ENCODE measurements around the gene GALR1.
"Not testable (repeated sequence)": the region's sequence is repeated elsewhere in the genome, so short reads cannot be mapped to it uniquely, and the experiment has no call there.

The GALR1 gene

GRCh38 chr18:77250501-77250925 is 865 bp downstream of the GALR1 start:
- FAIRE-seq: no peak
- DNase-seq (ENCODE audit: low spot score): no peak

DNA sequence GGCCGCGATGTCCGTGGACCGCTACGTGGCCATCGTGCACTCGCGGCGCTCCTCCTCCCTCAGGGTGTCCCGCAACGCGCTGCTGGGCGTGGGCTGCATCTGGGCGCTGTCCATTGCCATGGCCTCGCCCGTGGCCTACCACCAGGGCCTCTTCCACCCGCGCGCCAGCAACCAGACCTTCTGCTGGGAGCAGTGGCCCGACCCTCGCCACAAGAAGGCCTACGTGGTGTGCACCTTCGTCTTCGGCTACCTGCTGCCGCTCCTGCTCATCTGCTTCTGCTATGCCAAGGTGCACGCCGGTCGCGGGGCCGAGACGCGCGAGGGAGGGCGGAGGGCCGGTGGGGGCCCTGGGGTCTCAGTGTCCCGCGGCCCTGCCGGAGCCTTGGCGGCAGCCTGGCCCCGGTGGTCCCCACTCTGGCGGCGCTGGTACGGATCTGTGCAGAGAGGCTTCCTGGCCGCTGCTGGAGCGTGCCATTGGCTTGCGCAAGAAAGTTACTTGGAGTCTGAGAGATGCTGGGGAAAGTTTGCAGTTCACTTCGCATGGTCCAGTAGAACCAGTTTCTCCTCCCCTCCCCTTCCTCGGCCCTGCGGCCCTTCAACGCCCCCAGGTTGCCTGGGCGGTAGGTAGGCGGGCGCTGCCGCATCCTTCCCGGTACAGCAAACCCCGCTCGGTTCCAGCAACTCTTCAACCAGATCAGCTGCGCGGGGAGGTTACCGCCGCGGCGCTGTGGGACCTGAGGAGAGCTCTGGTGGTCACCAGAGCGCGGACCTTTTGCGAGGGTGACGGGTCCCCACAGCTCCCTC is 1.5 kb downstream of the GALR1 start:
- no peak for DNase-seq (ENCODE audit: low spot score)
- no peak for FAIRE-seq

DNA sequence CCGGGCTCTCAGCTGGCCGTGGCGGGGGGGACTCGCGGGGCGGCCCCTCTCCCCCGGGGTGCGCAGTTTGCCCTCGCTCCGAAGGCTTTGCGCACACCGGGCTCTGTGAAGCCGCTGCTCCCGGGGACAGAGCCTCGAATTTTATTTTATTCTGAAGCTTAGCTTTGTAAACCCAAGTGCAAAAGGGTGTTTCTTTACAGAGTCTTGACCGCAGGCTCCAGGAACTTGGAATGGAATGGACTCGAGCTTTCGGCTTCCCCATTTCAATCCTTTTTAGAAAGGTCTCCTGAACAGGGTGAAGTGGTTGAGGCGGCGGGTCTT is 2.0 kb downstream of the GALR1 start:
- no peak for DNase-seq (ENCODE audit: low spot score)
- no peak for FAIRE-seq

GRCh38 chr18:77254711-77255405 is 5.2 kb downstream of the GALR1 start:
- no peak for FAIRE-seq
- no peak for DNase-seq (ENCODE audit: low spot score)

DNA sequence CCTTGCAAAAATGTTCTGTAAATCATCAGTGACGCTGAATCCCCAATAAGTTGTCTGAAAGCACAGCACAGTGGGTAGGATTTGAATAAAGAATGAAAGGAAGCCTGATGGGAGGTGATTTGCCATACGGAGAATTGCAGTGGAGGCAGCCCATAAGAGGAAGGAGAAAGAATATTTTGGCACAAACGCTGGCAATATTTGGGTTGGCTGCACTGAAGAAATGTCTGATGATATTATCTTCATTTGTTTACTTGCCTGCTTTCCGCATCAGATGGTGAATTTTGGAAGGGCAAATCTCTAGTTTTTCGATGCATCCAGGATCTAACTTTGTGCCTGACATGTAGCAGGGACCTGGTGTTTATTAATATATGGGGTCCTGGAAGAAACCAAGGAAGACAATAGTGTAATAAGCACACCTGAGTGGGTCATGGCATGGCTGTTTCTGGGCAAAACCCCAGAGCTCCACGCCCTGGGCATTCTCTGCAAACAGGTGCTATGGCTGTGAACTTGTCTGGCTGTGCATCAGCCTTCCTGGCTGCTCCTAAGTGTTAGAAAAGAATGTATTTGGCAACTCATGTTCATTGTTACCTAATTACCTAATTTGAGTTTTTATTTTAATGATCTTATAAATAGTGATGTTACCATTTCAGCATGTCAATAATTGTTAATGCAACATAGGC is 5.9 kb downstream of the GALR1 start:
- FAIRE-seq: no peak

GRCh38 chr18:77262643-77263465 is 13.2 kb downstream of the GALR1 start:
- FAIRE-seq: no peak
- DNase-seq (ENCODE audit: low spot score): no peak

More for the DNA sequence above, 5.9 kb downstream of the GALR1 start:
- no peak for DNase-seq (ENCODE audit: low spot score)

- no peak for DNase-seq (ENCODE audit: low spot score)
- no peak for FAIRE-seq
Observed at GRCh38 chr18:77263466-77263763, 13.8 kb downstream of the GALR1 start.

- FAIRE-seq: no peak
- no peak for DNase-seq (ENCODE audit: low spot score)
Observed at GRCh38 chr18:77267969-77268368, 18.3 kb downstream of the GALR1 start.

DNA sequence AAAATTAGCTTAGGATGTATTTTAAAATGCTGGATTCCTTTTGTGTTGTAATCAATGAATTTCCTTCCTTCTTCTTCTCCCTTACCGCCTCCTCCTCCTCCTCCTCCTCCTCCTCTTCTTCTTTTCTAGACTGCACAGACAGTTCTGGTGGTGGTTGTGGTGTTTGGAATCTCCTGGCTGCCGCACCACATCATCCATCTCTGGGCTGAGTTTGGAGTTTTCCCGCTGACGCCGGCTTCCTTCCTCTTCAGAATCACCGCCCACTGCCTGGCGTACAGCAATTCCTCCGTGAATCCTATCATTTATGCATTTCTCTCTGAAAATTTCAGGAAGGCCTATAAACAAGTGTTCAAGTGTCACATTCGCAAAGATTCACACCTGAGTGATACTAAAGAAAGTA is 18.8 kb downstream of the GALR1 start:
- no peak for FAIRE-seq

GRCh38 chr18:77271576-77272481 is 22.2 kb downstream of the GALR1 start:
- DNase-seq (ENCODE audit: low spot score): no peak
- FAIRE-seq: no peak

More for the DNA sequence above, 18.8 kb downstream of the GALR1 start:
- no peak for DNase-seq (ENCODE audit: low spot score)

DNA sequence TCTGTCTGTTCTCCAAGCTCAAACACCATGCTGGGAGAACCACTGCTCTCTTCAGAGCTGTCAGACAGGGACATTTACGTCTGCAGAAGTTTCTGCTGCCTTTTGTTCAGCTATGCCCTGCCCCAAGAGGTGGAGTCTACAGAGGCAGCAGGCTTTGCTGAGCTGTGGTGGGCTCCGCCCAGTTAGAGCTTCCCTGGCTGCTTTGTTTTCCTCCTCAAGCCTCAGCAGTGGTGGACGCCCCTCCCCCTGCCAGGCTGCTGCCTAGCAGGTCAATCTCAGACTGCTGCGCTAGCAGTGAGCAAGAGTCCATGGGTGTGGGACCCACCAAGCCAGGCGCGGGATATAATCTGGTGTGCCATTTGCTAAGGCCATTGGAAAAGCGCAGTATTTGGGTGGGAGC is 41.2 kb downstream of the GALR1 start:
- not testable (repeated sequence) for DNase-seq (ENCODE audit: low spot score); FAIRE-seq

GRCh38 chr18:77298172-77298571 is 48.5 kb downstream of the GALR1 start:
- no peak for FAIRE-seq
- DNase-seq (ENCODE audit: low spot score): no peak

DNA sequence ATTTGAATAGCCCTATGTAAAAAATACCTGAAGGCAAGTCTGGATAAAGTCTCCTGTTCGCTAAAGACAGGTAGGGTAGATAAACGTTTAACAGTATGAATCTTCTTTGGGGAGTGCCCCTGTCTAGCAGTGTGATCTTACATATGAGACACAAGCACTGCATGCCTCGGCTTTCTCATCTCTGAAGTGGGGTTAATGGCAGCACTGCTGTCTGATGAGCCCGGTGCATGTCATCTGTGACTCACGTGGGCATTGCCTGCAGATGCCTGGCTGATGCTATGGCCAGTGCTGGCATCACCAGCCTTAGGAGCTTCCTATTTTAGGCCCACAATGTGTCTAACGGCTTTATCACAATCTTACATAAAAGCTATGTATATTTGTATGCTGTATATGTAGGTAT is 50.1 kb downstream of the GALR1 start:
- DNase-seq (ENCODE audit: low spot score) (no peak), FAIRE-seq (no peak)

- FAIRE-seq (no peak), DNase-seq (ENCODE audit: low spot score) (no peak)
Observed at GRCh38 chr18:77300579-77300978, 50.9 kb downstream of the GALR1 start.

DNA sequence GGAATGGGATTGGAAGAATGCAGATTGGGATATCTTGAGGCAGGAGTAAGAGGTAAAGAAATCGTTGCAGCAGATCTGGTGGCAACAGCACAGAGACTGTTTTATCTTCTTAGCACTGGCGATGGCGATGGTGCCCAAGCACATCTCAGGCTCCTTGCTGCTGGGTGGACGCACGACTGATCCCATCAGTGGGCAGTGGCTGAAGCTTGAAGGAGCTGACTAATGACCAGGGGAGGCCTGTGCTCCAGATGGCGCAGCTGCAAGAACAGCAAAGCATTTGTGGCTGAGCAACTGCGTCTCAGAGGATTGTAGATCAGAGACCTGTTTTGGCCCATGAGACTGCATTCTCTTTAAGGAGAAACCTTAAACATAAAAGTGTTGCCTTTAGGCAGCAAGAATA is 54.6 kb downstream of the GALR1 start:
- DNase-seq (ENCODE audit: low spot score) (no peak), FAIRE-seq (no peak)

- no peak for FAIRE-seq
- no peak for DNase-seq (ENCODE audit: low spot score)
Observed at GRCh38 chr18:77305676-77306075, 56.0 kb downstream of the GALR1 start.

- no peak for FAIRE-seq
- no peak for DNase-seq (ENCODE audit: low spot score)
Observed at GRCh38 chr18:77308216-77308615, 58.6 kb downstream of the GALR1 start.

DNA sequence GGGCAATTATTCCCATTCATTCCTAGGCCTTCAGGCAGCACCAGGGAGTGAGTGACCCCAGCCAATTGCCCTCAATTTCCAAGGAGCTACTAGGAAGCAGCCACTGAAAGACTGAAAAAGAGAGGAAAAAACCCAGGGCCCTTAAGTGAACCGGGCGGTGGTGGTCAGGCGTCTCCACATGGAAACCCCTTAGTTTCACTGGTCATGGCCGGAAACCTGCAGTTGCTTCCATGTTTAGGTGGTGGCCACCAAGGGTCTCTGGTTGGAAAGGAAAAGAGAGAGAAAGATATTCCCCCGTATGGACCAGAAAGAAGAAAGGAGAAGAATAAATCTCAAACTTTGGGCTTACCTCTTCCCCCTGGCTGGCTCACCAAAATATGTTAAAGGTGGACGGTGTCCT is 64.9 kb downstream of the GALR1 start:
- FAIRE-seq (no peak), DNase-seq (ENCODE audit: low spot score) (no peak)

GRCh38 chr18:77314952-77315351 is 65.3 kb downstream of the GALR1 start:
- FAIRE-seq: no peak
- no peak for DNase-seq (ENCODE audit: low spot score)

DNA sequence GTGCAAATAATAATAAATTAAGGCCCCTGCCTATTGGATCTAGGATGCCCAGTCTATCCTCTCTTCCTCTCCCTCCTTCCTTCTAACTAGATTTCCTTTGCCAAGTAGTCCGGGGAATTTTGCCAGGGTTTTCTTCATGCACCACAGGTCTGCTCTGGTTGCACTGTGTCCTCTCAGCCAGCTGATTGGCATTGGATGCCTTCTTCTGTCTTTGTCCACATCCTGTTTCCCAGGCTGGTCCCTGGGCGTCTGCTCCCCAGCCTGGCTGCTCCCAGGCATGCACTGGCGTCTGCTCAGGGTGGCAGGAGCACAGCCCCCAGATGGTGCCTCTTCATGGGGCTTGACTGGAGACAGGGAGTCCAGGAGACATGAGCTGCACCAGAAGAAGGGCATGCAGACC is 66.4 kb downstream of the GALR1 start:
- DNase-seq (ENCODE audit: low spot score) (no peak), FAIRE-seq (no peak)

DNA sequence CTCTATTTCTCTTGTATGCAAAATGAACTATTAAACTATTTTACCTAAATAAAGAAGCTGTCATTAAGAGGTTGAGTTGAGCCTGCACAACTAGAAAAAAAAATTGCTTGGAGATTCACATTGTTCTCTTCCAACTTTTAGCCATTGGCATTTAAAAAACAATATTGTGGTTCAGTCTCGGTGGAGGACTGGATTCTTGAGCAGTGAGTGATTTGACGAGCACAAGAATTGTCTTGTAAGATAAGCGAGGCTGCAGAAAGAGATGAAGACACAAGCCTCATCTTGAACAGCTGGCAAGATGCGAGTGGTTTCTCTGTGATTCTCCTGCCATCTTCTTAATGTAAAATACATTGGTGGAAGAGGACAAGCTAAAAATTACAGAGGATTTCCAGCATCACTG is 67.0 kb downstream of the GALR1 start:
- DNase-seq (ENCODE audit: low spot score) (no peak), FAIRE-seq (no peak)
